ENCODE measurements around the gene MMP25.

GRCh38 chr16:3010510-3010909 is 35.9 kb upstream of the MMP25 start:
- no peak for TF ChIP-seq EP300 (IDR thresholded peaks at IDR 0.05)
- no peak for TF ChIP-seq POLR2A (IDR thresholded peaks at IDR 0.05)
